Gastroesophageal sphincter (tissue), 3 donors: ENCODE results near the gene SLC7A1.

ENCODE experiments used
- EP300 ChIP-seq: sonication (generic); formaldehyde crosslinking; IDR thresholded peaks from one replicate; pipeline ENCODE4 v1.6.1; 2017; ENCODE audit warnings: antibody characterized with exemption, mild to moderate bottlenecking
- TF ChIP-seq, protein P1 (sequence below), 4 experiments: fragments of 200-600 bp in 2 of 4; fragments of 450-650 bp in 2 of 4; sonication (generic) in 1 of 4; IDR thresholded peaks; one replicate each; pipeline ENCODE4 v1.5.1; 2017 to 2019; ENCODE audit warnings: antibody characterized with exemption in 4 of 4, mild to moderate bottlenecking in 2 of 4, moderate library complexity in 2 of 4

DNA sequence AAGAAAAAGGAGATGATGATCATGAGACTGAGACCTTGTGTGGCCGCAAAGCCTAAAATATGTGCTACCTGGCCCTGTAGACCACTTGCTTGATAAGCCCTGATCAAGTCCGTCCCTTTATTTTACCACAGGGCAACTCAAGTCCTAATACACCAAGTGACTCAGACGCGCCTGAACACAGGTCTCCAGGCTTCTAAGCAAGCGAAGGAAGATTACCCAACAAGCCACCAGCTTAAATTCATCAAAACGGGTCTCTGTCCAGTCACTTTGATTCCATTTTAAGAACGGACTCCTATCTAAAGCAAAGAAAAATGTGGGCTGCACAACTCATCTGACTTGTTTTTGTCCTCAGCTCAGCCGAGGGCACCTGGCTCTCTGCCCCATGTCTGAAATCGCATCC lies 26.8 kb downstream of the SLC7A1 start:
- TF ChIP-seq, protein P1, sequence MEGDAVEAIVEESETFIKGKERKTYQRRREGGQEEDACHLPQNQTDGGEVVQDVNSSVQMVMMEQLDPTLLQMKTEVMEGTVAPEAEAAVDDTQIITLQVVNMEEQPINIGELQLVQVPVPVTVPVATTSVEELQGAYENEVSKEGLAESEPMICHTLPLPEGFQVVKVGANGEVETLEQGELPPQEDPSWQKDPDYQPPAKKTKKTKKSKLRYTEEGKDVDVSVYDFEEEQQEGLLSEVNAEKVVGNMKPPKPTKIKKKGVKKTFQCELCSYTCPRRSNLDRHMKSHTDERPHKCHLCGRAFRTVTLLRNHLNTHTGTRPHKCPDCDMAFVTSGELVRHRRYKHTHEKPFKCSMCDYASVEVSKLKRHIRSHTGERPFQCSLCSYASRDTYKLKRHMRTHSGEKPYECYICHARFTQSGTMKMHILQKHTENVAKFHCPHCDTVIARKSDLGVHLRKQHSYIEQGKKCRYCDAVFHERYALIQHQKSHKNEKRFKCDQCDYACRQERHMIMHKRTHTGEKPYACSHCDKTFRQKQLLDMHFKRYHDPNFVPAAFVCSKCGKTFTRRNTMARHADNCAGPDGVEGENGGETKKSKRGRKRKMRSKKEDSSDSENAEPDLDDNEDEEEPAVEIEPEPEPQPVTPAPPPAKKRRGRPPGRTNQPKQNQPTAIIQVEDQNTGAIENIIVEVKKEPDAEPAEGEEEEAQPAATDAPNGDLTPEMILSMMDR (IDR thresholded peaks at IDR 0.05), result no peak
- TF ChIP-seq EP300, result no peak
